MCF 10A (cell line): ENCODE results near the gene ELFN2. TPM values are rescaled to one million over a fixed set of nuclear protein-coding genes. Genes with fewer than 3 reads are reported as not detected.
A peak's percentile ranks its signal among the peaks of the same experiment; 100 is the strongest.

Source experiments
- BruUV-seq: library from RNA; stranded (reverse); fragments of 400-500 nt; replicated peaks from 2 replicates; lab custom pipeline; 2021; lab: Mats Ljungman, UMichigan
- CTCF ChIA-PET: fragments of 300-600 bp; sonication (Branson Sonifier 250); formaldehyde crosslinking; extraction: SDS; loops from one replicate; lab custom pipeline; 2021; ENCODE audit warnings: antibody characterized with exemption, inconsistent platforms; lab: Yijun Ruan, JAX
- POLR2A ChIA-PET: fragments of 300-600, 350-650 bp; sonication (Branson Sonifier 250); formaldehyde crosslinking; extraction: SDS; loops from one replicate; lab custom pipeline; 2020; ENCODE audit warnings: antibody characterized with exemption, inconsistent platforms; lab: Yijun Ruan, JAX
- DNase-seq: peaks from one replicate; pipeline ENCODE4 v3.0.0-alpha.2; 2018; ENCODE audit not compliant: unreplicated experiment
- H3K27ac Mint-ChIP-seq: one replicate; pipeline ENCODE4 v1.8.0; 2022; ENCODE audit warnings: mild to moderate bottlenecking, low read depth, mixed read lengths; ENCODE audit not compliant: unreplicated experiment
- H3K27me3 Mint-ChIP-seq: one replicate; pipeline ENCODE4 v1.8.0; 2022; ENCODE audit warnings: mixed read lengths; ENCODE audit not compliant: insufficient read depth, unreplicated experiment
- H3K36me3 Mint-ChIP-seq: one replicate; pipeline ENCODE4 v1.8.0; 2022; ENCODE audit warnings: mild to moderate bottlenecking, moderate library complexity, mixed read lengths; ENCODE audit not compliant: insufficient read depth, unreplicated experiment
- H3K4me1 Mint-ChIP-seq: one replicate; pipeline ENCODE4 v1.8.0; 2022; ENCODE audit warnings: mixed read lengths; ENCODE audit not compliant: insufficient read depth, unreplicated experiment
- H3K4me3 Mint-ChIP-seq: one replicate; pipeline ENCODE4 v1.8.0; 2022; ENCODE audit warnings: mild to moderate bottlenecking, moderate library complexity, mixed read lengths; ENCODE audit not compliant: unreplicated experiment
- H3K9me3 Mint-ChIP-seq: one replicate; pipeline ENCODE4 v1.8.0; 2022; ENCODE audit warnings: mixed read lengths; ENCODE audit not compliant: unreplicated experiment
- intact Hi-C: fragments of 100-400 bp; cut with micrococcal nuclease; formaldehyde crosslinking; loops from 2 replicates; pipeline ENCODE4 v1.14.1; 2022
- total RNA-seq: library from RNA; stranded (reverse); gene quantifications from 2 replicates; pipeline ENCODE4 v1.2.3, GENCODE V29; 2022
- TF ChIP-seq, protein P1 (sequence below): fragments of 200-600 bp; IDR thresholded peaks from one replicate; pipeline ENCODE4 v1.8.0; 2022; ENCODE audit warnings: antibody characterized with exemption, mild to moderate bottlenecking; ENCODE audit not compliant: unreplicated experiment

ELFN2 gene
- total RNA-seq, 1 experiment from 2014 or later, result 4.2 TPM

GRCh38 chr22:37455896-37456295 lies 28.6 kb upstream of the ELFN2 start:
- TF ChIP-seq, protein P1, sequence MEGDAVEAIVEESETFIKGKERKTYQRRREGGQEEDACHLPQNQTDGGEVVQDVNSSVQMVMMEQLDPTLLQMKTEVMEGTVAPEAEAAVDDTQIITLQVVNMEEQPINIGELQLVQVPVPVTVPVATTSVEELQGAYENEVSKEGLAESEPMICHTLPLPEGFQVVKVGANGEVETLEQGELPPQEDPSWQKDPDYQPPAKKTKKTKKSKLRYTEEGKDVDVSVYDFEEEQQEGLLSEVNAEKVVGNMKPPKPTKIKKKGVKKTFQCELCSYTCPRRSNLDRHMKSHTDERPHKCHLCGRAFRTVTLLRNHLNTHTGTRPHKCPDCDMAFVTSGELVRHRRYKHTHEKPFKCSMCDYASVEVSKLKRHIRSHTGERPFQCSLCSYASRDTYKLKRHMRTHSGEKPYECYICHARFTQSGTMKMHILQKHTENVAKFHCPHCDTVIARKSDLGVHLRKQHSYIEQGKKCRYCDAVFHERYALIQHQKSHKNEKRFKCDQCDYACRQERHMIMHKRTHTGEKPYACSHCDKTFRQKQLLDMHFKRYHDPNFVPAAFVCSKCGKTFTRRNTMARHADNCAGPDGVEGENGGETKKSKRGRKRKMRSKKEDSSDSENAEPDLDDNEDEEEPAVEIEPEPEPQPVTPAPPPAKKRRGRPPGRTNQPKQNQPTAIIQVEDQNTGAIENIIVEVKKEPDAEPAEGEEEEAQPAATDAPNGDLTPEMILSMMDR, result no peak
- Mint-ChIP-seq H3K4me3 (no peak overlapping the region), H3K27ac (peak overlapping the region; percentile 13), H3K27me3 (no peaks in the 10 kb centered on the region), H3K4me1 (peaks cover 20% of the 10 kb centered on the region), H3K9me3 (no peaks in the 10 kb centered on the region), H3K36me3 (no peaks in the 10 kb centered on the region)
- ChIA-PET CTCF (interaction anchor here (0.6 to 7.1 kb wide), 20 partner anchors 11 to 1170 kb away, joined by 3 to 195 read pairs (median 4); no protein-coding TSS in a partner anchor), POLR2A (interaction anchor here (1.1 to 2.3 kb wide), 6 partner anchors 24 to 256 kb away, joined by 3 to 10 read pairs (median 5); no protein-coding TSS in a partner anchor)
- no peak for DNase-seq
- BruUV-seq, result no TSS peak
- intact Hi-C loops, result loop anchor here (2.0 kb wide), 2 partner anchors 189 to 197 kb away; no protein-coding TSS in a partner anchor

DNA sequence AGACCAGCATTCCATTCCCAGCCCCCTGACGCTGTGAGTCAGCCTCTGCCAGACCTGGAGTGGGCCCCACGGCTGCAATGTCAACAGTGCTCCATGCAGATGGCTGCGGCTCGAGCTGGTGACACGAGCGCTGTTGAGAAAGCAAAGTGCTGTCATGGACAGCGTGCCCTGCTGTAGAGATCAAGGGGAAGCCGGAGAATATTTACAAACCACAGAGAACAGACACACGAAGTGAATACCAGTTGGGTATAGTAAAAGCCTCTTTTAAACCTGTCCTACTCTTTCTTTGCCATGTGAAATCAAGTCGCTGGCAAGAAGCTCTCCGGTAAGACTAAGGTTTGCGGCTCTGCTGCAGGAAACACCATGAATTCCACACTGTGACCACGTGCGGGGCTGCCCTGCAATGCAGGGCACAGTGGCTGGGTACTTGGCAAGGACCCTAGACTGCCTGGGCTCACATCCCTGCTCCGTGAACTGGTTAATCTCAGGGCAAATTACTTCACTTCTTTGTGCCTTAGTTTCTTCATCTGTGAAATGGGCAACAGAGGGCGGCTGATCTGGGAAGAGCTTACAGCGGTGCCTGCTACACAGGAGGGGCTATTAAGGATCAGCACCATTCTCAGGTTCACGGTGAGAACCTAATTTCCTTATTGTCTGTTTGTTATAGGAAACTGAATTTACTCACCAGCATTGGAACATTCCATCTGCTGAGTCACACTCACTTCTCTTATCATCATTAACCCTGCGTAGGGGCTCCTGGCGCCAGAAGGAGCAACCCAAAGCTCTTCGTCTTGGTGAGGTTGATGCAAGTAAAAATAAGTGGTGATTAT lies 27.8 kb upstream of the ELFN2 start:
- Mint-ChIP-seq H3K4me1 (peaks cover 20% of the 10 kb centered on the region), H3K27me3 (no peaks in the 10 kb centered on the region), H3K36me3 (no peaks in the 10 kb centered on the region), H3K9me3 (no peaks in the 10 kb centered on the region), H3K4me3 (peak overlapping the region; percentile 41), H3K27ac (peak overlapping the region; percentile 49)
- CTCF ChIA-PET, result interaction anchor here (0.7 to 7.1 kb wide), 15 partner anchors 10 to 258 kb away, joined by 3 to 195 read pairs (median 4); no protein-coding TSS in a partner anchor
- no TSS peak for BruUV-seq
- POLR2A ChIA-PET, result interaction anchor here (1.1 to 2.3 kb wide), 6 partner anchors 23 to 256 kb away, joined by 3 to 10 read pairs (median 5); no protein-coding TSS in a partner anchor
- intact Hi-C loops, result loop anchor here (2.0 kb wide), 1 partner anchor 188 kb away; no protein-coding TSS in a partner anchor
- peak; percentile 72 for DNase-seq
- TF ChIP-seq, protein P1, result no peak

GRCh38 chr22:37453696-37454095 lies 26.4 kb upstream of the ELFN2 start:
- Mint-ChIP-seq H3K4me1 (peaks cover 20% of the 10 kb centered on the region), H3K27me3 (no peaks in the 10 kb centered on the region), H3K4me3 (no peak overlapping the region), H3K9me3 (no peaks in the 10 kb centered on the region), H3K36me3 (no peaks in the 10 kb centered on the region), H3K27ac (no peak overlapping the region)
- no peak for DNase-seq
- POLR2A ChIA-PET, result interaction anchor here (0.7 kb wide), 1 partner anchor 25 kb away, joined by 3 read pairs; no protein-coding TSS in a partner anchor
- intact Hi-C loops, result loop anchor here (2.0 kb wide), 1 partner anchor 187 kb away; no protein-coding TSS in a partner anchor
- TF ChIP-seq, protein P1, result no peak
- no TSS peak for BruUV-seq
- CTCF ChIA-PET, result interaction anchor here (0.5 to 7.1 kb wide), 2 partner anchors 136 to 138 kb away, joined by 3 to 195 read pairs; no protein-coding TSS in a partner anchor

DNA sequence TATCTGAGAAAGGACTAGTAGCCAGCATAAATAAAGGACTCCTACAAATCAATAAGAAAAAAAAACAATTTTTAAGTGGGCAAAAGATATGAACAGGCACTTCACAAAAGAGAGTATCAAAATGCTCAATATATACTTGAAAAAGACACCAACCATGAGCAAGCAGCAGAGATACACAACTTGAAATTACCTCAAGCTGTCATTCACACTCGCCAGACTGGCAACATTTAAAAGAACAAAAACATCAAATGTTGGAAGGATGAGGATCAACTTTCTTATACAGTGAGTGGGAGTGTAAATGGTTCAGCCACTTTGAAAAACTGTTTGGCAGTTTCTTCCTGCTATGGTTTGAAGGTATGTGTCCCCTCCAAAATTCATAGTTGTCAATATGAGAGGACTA lies 23.9 kb upstream of the ELFN2 start:
- Mint-ChIP-seq H3K27me3 (no peaks in the 10 kb centered on the region), H3K9me3 (no peaks in the 10 kb centered on the region), H3K36me3 (no peaks in the 10 kb centered on the region), H3K4me1 (peaks cover 18% of the 10 kb centered on the region), H3K4me3 (no peak overlapping the region), H3K27ac (no peak overlapping the region)
- POLR2A ChIA-PET, result no interaction called here
- BruUV-seq, result no TSS peak
- DNase-seq, result no peak
- intact Hi-C loops, result no loop called here
- TF ChIP-seq, protein P1, result no peak
- CTCF ChIA-PET, result no interaction called here
